ENCODE measurements around the gene NRIP1. TPM values are rescaled to one million over a fixed set of nuclear protein-coding genes. Genes with fewer than 3 reads are reported as not detected.

Gene NRIP1
- polyA plus RNA-seq, 3 donors, result 4.3 to 28.2 (median 23.5) TPM

- H3K9me3 ChIP-seq (replicated peaks in 1 of 2; ENCODE audit: control insufficient read depth in 1 of 2, insufficient read depth in 1 of 2, low read length in 2 of 2), result no peaks in the 10 kb centered on the region
- no peak overlapping the region for H3K4me2 ChIP-seq (replicated peaks; ENCODE audit: extremely low read depth, low read length, poor library complexity, severe bottlenecking)
- H3K4me3 Mint-ChIP-seq, result no peak overlapping the region
- H3K4me3 ChIP-seq (replicated peaks in 1 of 3; ENCODE audit: low read depth in 2 of 3, low read length in 3 of 3), result no peak overlapping the region
- no peaks in the 10 kb centered on the region for H3K79me2 ChIP-seq (ENCODE audit: insufficient read depth, low read length)
- H3K9me3 Mint-ChIP-seq, result no peaks in the 10 kb centered on the region
- peaks cover 0 to 1% (median 0%) of the 10 kb centered on the region in 3 donors for H3K27me3 Mint-ChIP-seq (ENCODE audit: low read depth in 3 of 3)
- no peak overlapping the region for H3K9ac ChIP-seq (ENCODE audit: insufficient read depth, low read length, poor library complexity, severe bottlenecking)
- H3K27ac ChIP-seq (ENCODE audit: low read depth in 1 of 2, low read length in 2 of 2), result no peak overlapping the region
- H3K4me1 ChIP-seq (ENCODE audit: control insufficient read depth in 1 of 2, insufficient read depth in 2 of 2, low read length in 2 of 2), result no peaks in the 10 kb centered on the region
- intact Hi-C loops (cut with micrococcal nuclease), result no loop called here
- no peaks in the 10 kb centered on the region for H3K27me3 ChIP-seq (ENCODE audit: control insufficient read depth in 2 of 2, insufficient read depth in 2 of 2, low read length in 2 of 2)
- no peaks in the 10 kb centered on the region for H3K36me3 Mint-ChIP-seq
- no peaks in the 10 kb centered on the region for H4K20me1 ChIP-seq (ENCODE audit: insufficient read depth, low read length)
- peaks cover 5% of the 10 kb centered on the region for H3K4me1 Mint-ChIP-seq
- H2AFZ ChIP-seq (ENCODE audit: insufficient read depth, low read depth, low read length, poor library complexity, severe bottlenecking), result no peak overlapping the region
- 100% methylated on average over 1 of the region's 2 CpGs for WGBS (ENCODE audit: insufficient coverage)
- H3K36me3 ChIP-seq (replicated peaks in 1 of 2; ENCODE audit: control insufficient read depth in 1 of 2, insufficient read depth in 2 of 2, low read length in 2 of 2), result no peaks in the 10 kb centered on the region
- H3K27ac Mint-ChIP-seq, result no peak overlapping the region
- no peak for DNase-seq
- TF ChIP-seq CTCF (IDR thresholded peaks at IDR 0.05), result no peak
Measured at GRCh38 chr21:15108801-15109200, 44.0 kb upstream of the NRIP1 start.

GRCh38 chr21:15104470-15104869 is 39.7 kb upstream of the NRIP1 start:
- Histone ChIP-seq H2AFZ (ENCODE audit: insufficient read depth, low read depth, low read length, poor library complexity, severe bottlenecking) (no peak overlapping the region), H4K20me1 (ENCODE audit: insufficient read depth, low read length) (no peaks in the 10 kb centered on the region), H3K9ac (ENCODE audit: insufficient read depth, low read length, poor library complexity, severe bottlenecking) (no peak overlapping the region), H3K79me2 (ENCODE audit: insufficient read depth, low read length) (no peaks in the 10 kb centered on the region), H3K36me3 (replicated peaks in 1 of 2; ENCODE audit: control insufficient read depth in 1 of 2, insufficient read depth in 2 of 2, low read length in 2 of 2) (no peaks in the 10 kb centered on the region), H3K4me2 (replicated peaks; ENCODE audit: extremely low read depth, low read length, poor library complexity, severe bottlenecking) (no peak overlapping the region), H3K4me1 (ENCODE audit: control insufficient read depth in 1 of 2, insufficient read depth in 2 of 2, low read length in 2 of 2) (no peaks in the 10 kb centered on the region), H3K27me3 (ENCODE audit: control insufficient read depth in 2 of 2, insufficient read depth in 2 of 2, low read length in 2 of 2) (no peaks in the 10 kb centered on the region), H3K9me3 (replicated peaks in 1 of 2; ENCODE audit: control insufficient read depth in 1 of 2, insufficient read depth in 1 of 2, low read length in 2 of 2) (no peaks in the 10 kb centered on the region), H3K27ac (ENCODE audit: low read depth in 1 of 2, low read length in 2 of 2) (no peak overlapping the region), H3K4me3 (replicated peaks in 1 of 3; ENCODE audit: low read depth in 2 of 3, low read length in 3 of 3) (no peak overlapping the region)
- no peak for DNase-seq
- Mint-ChIP-seq H3K4me3 (no peak overlapping the region), H3K27me3 (ENCODE audit: low read depth in 3 of 3) (peaks cover 0 to 1% (median 0%) of the 10 kb centered on the region in 3 donors), H3K27ac (no peak overlapping the region), H3K36me3 (no peaks in the 10 kb centered on the region), H3K9me3 (peaks cover 0 to 3% (median 0%) of the 10 kb centered on the region in 7 donors), H3K4me1 (peaks cover 11% of the 10 kb centered on the region)
- WGBS (ENCODE audit: insufficient coverage), result 83% methylated on average over 2 of the region's 3 CpGs
- intact Hi-C loops (cut with micrococcal nuclease), result no loop called here
- TF ChIP-seq CTCF (IDR thresholded peaks at IDR 0.05), result no peak

All from CD14-positive monocyte (primary cell).